ACHN (cell line): ENCODE data around the gene NDUFAB1.
A peak's percentile ranks its signal among the peaks of the same experiment; 100 is the strongest.
"Not testable (repeated sequence)": the region's sequence is repeated elsewhere in the genome, so short reads cannot be mapped to it uniquely, and the experiment has no call there.

Experiments
- DNase-seq: peaks from one replicate; pipeline ENCODE4 v3.0.0-alpha.2; 2015
- in situ Hi-C: cut with HindIII; loops from 2 replicates; pipeline ENCODE4 v1.10.0; 2017; ENCODE audit warnings: low sequenced_read_pairs, low pct_ligation_motif_present, low pct_unique_long_range_greater_than_20kb

The NDUFAB1 gene

GRCh38 chr16:23561586-23561985 is 34.5 kb downstream of the NDUFAB1 start:
- DNase-seq = no peak
- in situ Hi-C loops = no loop called here

- no peak for DNase-seq
- in situ Hi-C loops = no loop called here
Observed at GRCh38 chr16:23557779-23558702, 38.1 kb downstream of the NDUFAB1 start.

- in situ Hi-C loops = no loop called here
- DNase-seq = peak; percentile 99
Observed at GRCh38 chr16:23556881-23557778, 39.0 kb downstream of the NDUFAB1 start, which contains the start of the genes EARS2 and UBFD1. EARS2 (minus strand) TSS chr16:23557350; CDS start chr16:23557343, 7 bp downstream. UBFD1 (plus strand) TSS chr16:23557727; CDS start chr16:23557743, 16 bp downstream.

GRCh38 chr16:23554536-23554935 is 41.6 kb downstream of the NDUFAB1 start:
- in situ Hi-C loops = no loop called here
- no peak for DNase-seq

GRCh38 chr16:23552161-23552560 is 44.0 kb downstream of the NDUFAB1 start:
- in situ Hi-C loops = no loop called here
- no peak for DNase-seq

- in situ Hi-C loops = no loop called here
- DNase-seq = no peak
Observed at GRCh38 chr16:23549938-23550337, 46.2 kb downstream of the NDUFAB1 start.

GRCh38 chr16:23544436-23544835 is 51.7 kb downstream of the NDUFAB1 start:
- in situ Hi-C loops = no loop called here
- DNase-seq = no peak

GRCh38 chr16:23540817-23541178 is 55.3 kb downstream of the NDUFAB1 start:
- DNase-seq, in situ Hi-C loops: not testable (repeated sequence)

- DNase-seq = no peak
- in situ Hi-C loops = no loop called here
Observed at GRCh38 chr16:23539984-23540816, 55.9 kb downstream of the NDUFAB1 start.

GRCh38 chr16:23538919-23539278 is 57.2 kb downstream of the NDUFAB1 start:
- in situ Hi-C loops = no loop called here
- no peak for DNase-seq

- DNase-seq = no peak
- in situ Hi-C loops = no loop called here
Observed at GRCh38 chr16:23537390-23537789, 58.7 kb downstream of the NDUFAB1 start.

- DNase-seq = peak; percentile 74
- in situ Hi-C loops = no loop called here
Observed at GRCh38 chr16:23535901-23536300, 60.2 kb downstream of the NDUFAB1 start.

- no peak for DNase-seq
- in situ Hi-C loops = no loop called here
Observed at GRCh38 chr16:23534868-23535860, 61.0 kb downstream of the NDUFAB1 start.

GRCh38 chr16:23532448-23532847 is 63.7 kb downstream of the NDUFAB1 start:
- in situ Hi-C loops = no loop called here
- no peak for DNase-seq
